B cell (primary cell): ENCODE results near the gene FCHO2. TPM values are rescaled to one million over a fixed set of nuclear protein-coding genes. Genes with fewer than 3 reads are reported as not detected.

Experiments used
- ATAC-seq: fragments of 200-7000 bp; cut with Tn5 transposase; one replicate; pipeline ENCODE4 v1.10.0; 2021; ENCODE audit warnings: low read depth, mild to moderate bottlenecking, moderate number of reproducible peaks, moderate library complexity
- CTCF ChIA-PET: fragments of 350-600 bp; sonication (Branson Sonifier 250); formaldehyde crosslinking; loops from one replicate; lab custom pipeline; 2021; ENCODE audit warnings: antibody characterized with exemption, inconsistent platforms; lab: Charles Lee
- POLR2A ChIA-PET: fragments of 350-600 bp; sonication (Branson Sonifier 250); formaldehyde crosslinking; loops from one replicate; lab custom pipeline; 2021; ENCODE audit warnings: antibody characterized with exemption; lab: Charles Lee
- DNase-seq: peaks from one replicate; pipeline ENCODE4 v3.0.0; 2013
- H2AFZ ChIP-seq: 2 replicates; pipeline ENCODE4 v1.6.1; 2012; ENCODE audit warnings: mild to moderate bottlenecking, low read depth, low read length; ENCODE audit not compliant: insufficient read depth, poor library complexity, severe bottlenecking
- H3K27ac ChIP-seq, 2 donors: 1 replicate in 1 of 2; 2 replicates in 1 of 2; pipeline ENCODE4 v1.5.1; 2012 to 2013; ENCODE audit warnings: low read length in 2 of 2, mild to moderate bottlenecking in 2 of 2, moderate library complexity in 1 of 2
- H3K27me3 ChIP-seq, 4 experiments: fragments of 200-600 bp in 1 of 4; sonication (generic) in 1 of 4; replicated peaks in 1 of 4; 1 replicate in 2 of 4; 2 replicates in 2 of 4; pipeline versions ENCODE4 v1.6.1 to v1.7.0; 2013 to 2016; ENCODE audit warnings: low read length in 3 of 4, mild to moderate bottlenecking in 2 of 4, mixed read lengths in 1 of 4, moderate library complexity in 1 of 4; ENCODE audit not compliant: insufficient read depth in 4 of 4, control insufficient read depth in 3 of 4; ENCODE audit errors: control extremely low read depth in 1 of 4
- H3K36me3 ChIP-seq, 2 experiments: replicated peaks in 1 of 2; 1 replicate in 1 of 2; 2 replicates in 1 of 2; pipeline versions ENCODE4 v1.6.1 to v1.7.1; 2013; ENCODE audit warnings: low read length in 1 of 2; ENCODE audit not compliant: insufficient read depth in 2 of 2, control insufficient read depth in 1 of 2; ENCODE audit errors: control extremely low read depth in 1 of 2, extremely low read depth in 1 of 2
- H3K4me1 ChIP-seq, 2 donors: fragments of 200-600 bp in 1 of 2; sonication (generic) in 1 of 2; 1 replicate in 1 of 2; 2 replicates in 1 of 2; pipeline versions ENCODE4 v1.5.1 to v1.6.1; 2013 to 2017; ENCODE audit warnings: low read length in 2 of 2; ENCODE audit not compliant: control insufficient read depth in 2 of 2, insufficient read depth in 2 of 2
- H3K4me2 ChIP-seq: replicated peaks from 2 replicates; pipeline ENCODE3; 2012; ENCODE audit warnings: mild to moderate bottlenecking, low read depth, low read length; ENCODE audit not compliant: poor library complexity, severe bottlenecking
- H3K4me3 ChIP-seq, 5 experiments: fragments of 200-600 bp in 1 of 5; sonication (generic) in 1 of 5; 1 replicate in 3 of 5; 2 replicates in 2 of 5; pipeline versions ENCODE4 v1.5.1 to v1.7.0; 2011 to 2016; ENCODE audit warnings: low read length in 4 of 5, mild to moderate bottlenecking in 4 of 5, low read depth in 2 of 5, control low read depth in 1 of 5, moderate library complexity in 1 of 5; ENCODE audit not compliant: insufficient read depth in 1 of 5; ENCODE audit errors: control extremely low read depth in 1 of 5, extremely low read depth in 1 of 5
- H3K79me2 ChIP-seq: fragments of 200-600 bp; sonication (generic); one replicate; pipeline ENCODE4 v1.6.0; 2016; ENCODE audit warnings: low read length; ENCODE audit not compliant: control insufficient read depth, insufficient read depth
- H3K9ac ChIP-seq: fragments of 200-600 bp; sonication (generic); 2 replicates; pipeline ENCODE4 v1.6.1; 2017; ENCODE audit warnings: mild to moderate bottlenecking, low read length, moderate library complexity
- H3K9me3 ChIP-seq, 3 donors: one replicate each; pipeline versions ENCODE4 v1.6.1 to v1.7.1; 2013; ENCODE audit warnings: low read length in 2 of 3; ENCODE audit not compliant: control insufficient read depth in 2 of 3, insufficient read depth in 1 of 3; ENCODE audit errors: control extremely low read depth in 1 of 3
- H4K20me1 ChIP-seq: 2 replicates; pipeline ENCODE4 v1.6.0; 2012; ENCODE audit warnings: mild to moderate bottlenecking, low read length; ENCODE audit not compliant: insufficient read depth, control insufficient read depth, poor library complexity, severe bottlenecking
- H3K27ac Mint-ChIP-seq: one replicate; pipeline ENCODE4 v1.8.0; 2021; ENCODE audit warnings: mixed read lengths
- H3K27me3 Mint-ChIP-seq: one replicate; pipeline ENCODE4 v1.8.0; 2021; ENCODE audit warnings: mixed read lengths
- H3K4me1 Mint-ChIP-seq: one replicate; pipeline ENCODE4 v1.8.0; 2021; ENCODE audit warnings: mixed read lengths
- H3K4me3 Mint-ChIP-seq: one replicate; pipeline ENCODE4 v1.8.0; 2021; ENCODE audit warnings: mixed read lengths
- H3K9me3 Mint-ChIP-seq: one replicate; pipeline ENCODE4 v1.8.0; 2022; ENCODE audit warnings: mixed read lengths; ENCODE audit not compliant: insufficient read depth
- CTCF ChIP-seq: fragments of 200-600 bp; IDR thresholded peaks from one replicate; pipeline ENCODE4 v1.8.0; 2022; ENCODE audit warnings: antibody characterized with exemption, mild to moderate bottlenecking
- EZH2 ChIP-seq: IDR thresholded peaks from 2 replicates; pipeline ENCODE4 v1.6.1; 2012; ENCODE audit warnings: borderline replicate concordance, low read depth, mild to moderate bottlenecking, moderate library complexity, low read length; ENCODE audit not compliant: insufficient read depth, poor library complexity, severe bottlenecking
- WGBS: methylation state at CpG from one replicate; pipeline ENCODE4 v1.1.5; 2013; ENCODE audit warnings: missing lambda C conversion rate; ENCODE audit not compliant: insufficient coverage; 5-methylcytosine and 5-hydroxymethylcytosine counted together
- intact Hi-C: fragments of 100-400 bp; cut with micrococcal nuclease; formaldehyde crosslinking; loops from one replicate; pipeline ENCODE4 v1.10.0; 2022
- polyA plus RNA-seq: library from polyadenylated mRNA; depleted of rRNA; stranded (reverse); fragments of >200 nt; gene quantifications from 2 replicates; pipeline ENCODE4 v1.2.3, GENCODE V29; 2012
- total RNA-seq, 2 donors: library from RNA; stranded (reverse); fragments of 120-200 nt in 1 of 2; gene quantifications; 1 replicate in 1 of 2; 2 replicates in 1 of 2; pipeline versions ENCODE4 v1.2.3 to v1.2.4, GENCODE V29; 2013 to 2022

FCHO2 gene
- total and polyA plus RNA-seq, 2 donors (not counting 1 experiment from before 2014, with no cell fraction given), result 1.5 to 11.0 TPM

- Mint-ChIP-seq H3K27me3 (no peaks in the 10 kb centered on the region), H3K4me3 (no peak overlapping the region), H3K4me1 (no peaks in the 10 kb centered on the region), H3K27ac (no peak overlapping the region), H3K9me3 (no peaks in the 10 kb centered on the region)
- H3K4me2 ChIP-seq, result no peak overlapping the region
- H4K20me1 ChIP-seq, result no peaks in the 10 kb centered on the region
- no peak overlapping the region for H2AFZ ChIP-seq
- no peak overlapping the region for H3K9ac ChIP-seq
- no peaks in the 10 kb centered on the region for H3K9me3 ChIP-seq
- H3K27ac ChIP-seq, result no peak overlapping the region
- no peak for TF ChIP-seq CTCF
- TF ChIP-seq EZH2, result no peak
- intact Hi-C loops, result no loop called here
- H3K36me3 ChIP-seq, result no peaks in the 10 kb centered on the region
- ChIA-PET POLR2A (no interaction called here), CTCF (no interaction called here)
- no peaks in the 10 kb centered on the region for H3K27me3 ChIP-seq
- H3K4me3 ChIP-seq, result no peak overlapping the region
- no peak for ATAC-seq
- H3K4me1 ChIP-seq, result no peaks in the 10 kb centered on the region
- DNase-seq, result no peak
- no CpG with 5 or more reads among the region's 2 CpGs for WGBS
- no peaks in the 10 kb centered on the region for H3K79me2 ChIP-seq
Observed at GRCh38 chr5:73027361-73027760, 71.5 kb downstream of the FCHO2 start.

GRCh38 chr5:73027816-73028215, 72.0 kb downstream of the FCHO2 start:
- Mint-ChIP-seq H3K9me3 (no peaks in the 10 kb centered on the region), H3K27ac (no peak overlapping the region), H3K27me3 (no peaks in the 10 kb centered on the region), H3K4me3 (no peak overlapping the region), H3K4me1 (no peaks in the 10 kb centered on the region)
- H3K4me3 ChIP-seq, result no peak overlapping the region
- H3K9ac ChIP-seq, result no peak overlapping the region
- intact Hi-C loops, result no loop called here
- H3K9me3 ChIP-seq, result no peaks in the 10 kb centered on the region
- WGBS, result 82% methylated on average over 2 of the region's 4 CpGs
- H3K4me2 ChIP-seq, result no peak overlapping the region
- TF ChIP-seq EZH2, result no peak
- no peaks in the 10 kb centered on the region for H3K36me3 ChIP-seq
- no peaks in the 10 kb centered on the region for H3K4me1 ChIP-seq
- ATAC-seq (no peak), DNase-seq (no peak)
- ChIA-PET CTCF (no interaction called here), POLR2A (no interaction called here)
- no peaks in the 10 kb centered on the region for H3K27me3 ChIP-seq
- H3K27ac ChIP-seq, result no peak overlapping the region
- no peaks in the 10 kb centered on the region for H4K20me1 ChIP-seq
- H3K79me2 ChIP-seq, result no peaks in the 10 kb centered on the region
- H2AFZ ChIP-seq, result no peak overlapping the region
